ENCODE results near the gene MTCL3.

DNA sequence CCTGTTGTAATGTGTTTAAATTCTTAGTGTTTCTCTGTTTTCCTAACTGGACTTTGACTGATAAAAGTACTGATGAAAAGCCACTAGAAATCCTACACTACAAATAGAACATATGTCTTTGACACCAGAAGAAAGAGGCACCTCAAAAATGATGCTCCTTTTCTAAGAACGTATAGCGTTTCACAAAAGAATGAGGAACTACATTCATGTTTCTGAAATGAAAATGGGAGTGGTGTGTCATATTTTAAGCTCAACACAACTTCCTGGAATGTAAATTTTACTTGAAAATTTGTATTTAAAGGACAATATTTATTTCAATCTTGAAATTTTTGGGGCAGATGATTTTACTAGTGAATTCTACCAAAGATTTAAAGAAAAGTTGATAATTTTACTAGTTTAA is 95.2 kb downstream of the MTCL3 start:
- TF ChIP-seq, protein P1, sequence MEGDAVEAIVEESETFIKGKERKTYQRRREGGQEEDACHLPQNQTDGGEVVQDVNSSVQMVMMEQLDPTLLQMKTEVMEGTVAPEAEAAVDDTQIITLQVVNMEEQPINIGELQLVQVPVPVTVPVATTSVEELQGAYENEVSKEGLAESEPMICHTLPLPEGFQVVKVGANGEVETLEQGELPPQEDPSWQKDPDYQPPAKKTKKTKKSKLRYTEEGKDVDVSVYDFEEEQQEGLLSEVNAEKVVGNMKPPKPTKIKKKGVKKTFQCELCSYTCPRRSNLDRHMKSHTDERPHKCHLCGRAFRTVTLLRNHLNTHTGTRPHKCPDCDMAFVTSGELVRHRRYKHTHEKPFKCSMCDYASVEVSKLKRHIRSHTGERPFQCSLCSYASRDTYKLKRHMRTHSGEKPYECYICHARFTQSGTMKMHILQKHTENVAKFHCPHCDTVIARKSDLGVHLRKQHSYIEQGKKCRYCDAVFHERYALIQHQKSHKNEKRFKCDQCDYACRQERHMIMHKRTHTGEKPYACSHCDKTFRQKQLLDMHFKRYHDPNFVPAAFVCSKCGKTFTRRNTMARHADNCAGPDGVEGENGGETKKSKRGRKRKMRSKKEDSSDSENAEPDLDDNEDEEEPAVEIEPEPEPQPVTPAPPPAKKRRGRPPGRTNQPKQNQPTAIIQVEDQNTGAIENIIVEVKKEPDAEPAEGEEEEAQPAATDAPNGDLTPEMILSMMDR (IDR thresholded peaks at IDR 0.05) = no peak
- no peak for TF ChIP-seq POLR2A (IDR thresholded peaks at IDR 0.05)

Measured in breast epithelium (tissue), 3 donors.